ENCODE results near the gene PPP2R5B.

DNA sequence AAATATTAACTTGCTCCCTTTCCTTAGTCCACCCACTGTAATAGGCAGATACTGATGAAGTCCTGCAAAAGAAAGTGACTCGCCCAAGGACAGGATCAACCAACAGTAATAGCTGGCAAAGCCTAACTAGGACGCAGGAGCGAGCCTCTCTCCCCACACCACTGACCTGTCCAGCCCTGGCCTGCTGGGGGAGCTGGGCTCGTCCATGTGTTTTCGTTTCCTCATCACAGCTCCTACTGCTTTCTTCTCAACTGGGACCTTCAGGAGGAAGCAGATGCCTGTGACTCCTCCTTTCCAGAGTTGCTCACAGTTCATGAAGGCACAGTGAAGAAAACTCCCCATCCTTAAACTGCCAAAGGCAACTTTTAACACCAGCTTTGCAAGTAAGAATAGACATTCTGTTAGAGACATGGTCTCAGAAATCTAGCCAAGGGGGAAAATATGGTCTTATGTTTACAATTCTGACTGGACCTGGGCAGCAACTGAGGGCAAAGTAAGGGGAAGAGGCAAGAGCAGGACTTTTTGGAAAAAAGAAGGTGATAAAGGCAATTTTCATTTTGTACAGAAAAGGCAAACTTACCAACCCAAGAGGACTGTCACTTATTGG, 22.8 kb downstream of the PPP2R5B start:
- TF ChIP-seq, protein P1, sequence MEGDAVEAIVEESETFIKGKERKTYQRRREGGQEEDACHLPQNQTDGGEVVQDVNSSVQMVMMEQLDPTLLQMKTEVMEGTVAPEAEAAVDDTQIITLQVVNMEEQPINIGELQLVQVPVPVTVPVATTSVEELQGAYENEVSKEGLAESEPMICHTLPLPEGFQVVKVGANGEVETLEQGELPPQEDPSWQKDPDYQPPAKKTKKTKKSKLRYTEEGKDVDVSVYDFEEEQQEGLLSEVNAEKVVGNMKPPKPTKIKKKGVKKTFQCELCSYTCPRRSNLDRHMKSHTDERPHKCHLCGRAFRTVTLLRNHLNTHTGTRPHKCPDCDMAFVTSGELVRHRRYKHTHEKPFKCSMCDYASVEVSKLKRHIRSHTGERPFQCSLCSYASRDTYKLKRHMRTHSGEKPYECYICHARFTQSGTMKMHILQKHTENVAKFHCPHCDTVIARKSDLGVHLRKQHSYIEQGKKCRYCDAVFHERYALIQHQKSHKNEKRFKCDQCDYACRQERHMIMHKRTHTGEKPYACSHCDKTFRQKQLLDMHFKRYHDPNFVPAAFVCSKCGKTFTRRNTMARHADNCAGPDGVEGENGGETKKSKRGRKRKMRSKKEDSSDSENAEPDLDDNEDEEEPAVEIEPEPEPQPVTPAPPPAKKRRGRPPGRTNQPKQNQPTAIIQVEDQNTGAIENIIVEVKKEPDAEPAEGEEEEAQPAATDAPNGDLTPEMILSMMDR (conservative IDR thresholded peaks at IDR 0.05 in 1 of 2, IDR thresholded peaks at IDR 0.05 in 1 of 2; ENCODE audit: low read depth in 1 of 2, low read length in 2 of 2): no peak
- no peak for TF ChIP-seq EZH2 (IDR thresholded peaks at IDR 0.05; ENCODE audit: low read length, missing control alignments)

Measured in fibroblast of lung (primary cell).